Measurements from ENCODE around the gene PDXDC1. TPM values are rescaled to one million over a fixed set of nuclear protein-coding genes. Genes with fewer than 3 reads are reported as not detected.
A peak's percentile ranks its signal among the peaks of the same experiment; 100 is the strongest.
"Not testable (repeated sequence)": the region's sequence is repeated elsewhere in the genome, so short reads cannot be mapped to it uniquely, and the experiment has no call there.

The PDXDC1 gene
- total and polyA plus RNA-seq, 9 donors: 34.8 to 58.8 (median 42.6) TPM

GRCh38 chr16:15008647-15009046 is 33.8 kb downstream of the PDXDC1 start:
- WGBS (ENCODE audit: insufficient coverage): no CpG with 5 or more reads among the region's 3 CpGs
- not testable (repeated sequence) for H3K4me1 ChIP-seq (ENCODE audit: control insufficient read depth, insufficient read depth, low read length); H3K27me3 ChIP-seq (ENCODE audit: control insufficient read depth, insufficient read depth, low read length); H3K27ac ChIP-seq (ENCODE audit: low read length); H3K9me3 ChIP-seq (replicated peaks; ENCODE audit: control insufficient read depth, low read depth, low read length); H3K36me3 ChIP-seq (ENCODE audit: control insufficient read depth, insufficient read depth, low read length); H3K4me3 ChIP-seq (ENCODE audit: low read length); DNase-seq

- not testable (repeated sequence) for DNase-seq; H3K4me3 ChIP-seq (ENCODE audit: low read length); H3K27ac ChIP-seq (ENCODE audit: low read length); H3K27me3 ChIP-seq (ENCODE audit: control insufficient read depth, insufficient read depth, low read length); H3K9me3 ChIP-seq (replicated peaks; ENCODE audit: control insufficient read depth, low read depth, low read length)
- H3K4me1 ChIP-seq (ENCODE audit: control insufficient read depth, insufficient read depth, low read length): peaks cover 14% of the 10 kb centered on the region
- WGBS (ENCODE audit: insufficient coverage): 100% methylated on average over 2 of the region's 10 CpGs
- H3K36me3 ChIP-seq (ENCODE audit: control insufficient read depth, insufficient read depth, low read length): peaks cover 17% of the 10 kb centered on the region
Observed at GRCh38 chr16:15012941-15013340, 38.1 kb downstream of the PDXDC1 start.

- not testable (repeated sequence) for DNase-seq; H3K9me3 ChIP-seq (replicated peaks; ENCODE audit: control insufficient read depth, low read depth, low read length); H3K27me3 ChIP-seq (ENCODE audit: control insufficient read depth, insufficient read depth, low read length); H3K4me3 ChIP-seq (ENCODE audit: low read length); H3K27ac ChIP-seq (ENCODE audit: low read length)
- WGBS (ENCODE audit: insufficient coverage): no CpG with 5 or more reads among the region's 3 CpGs
- H3K4me1 ChIP-seq (ENCODE audit: control insufficient read depth, insufficient read depth, low read length): peaks cover 14% of the 10 kb centered on the region
- H3K36me3 ChIP-seq (ENCODE audit: control insufficient read depth, insufficient read depth, low read length): peaks cover 28% of the 10 kb centered on the region
Observed at GRCh38 chr16:15015671-15016070, 40.8 kb downstream of the PDXDC1 start.

GRCh38 chr16:15016354-15016753 is 41.5 kb downstream of the PDXDC1 start:
- DNase-seq; H3K27me3 ChIP-seq (ENCODE audit: control insufficient read depth, insufficient read depth, low read length); H3K4me3 ChIP-seq (ENCODE audit: low read length); H3K9me3 ChIP-seq (replicated peaks; ENCODE audit: control insufficient read depth, low read depth, low read length): not testable (repeated sequence)
- peaks cover 14% of the 10 kb centered on the region for H3K4me1 ChIP-seq (ENCODE audit: control insufficient read depth, insufficient read depth, low read length)
- H3K27ac ChIP-seq (ENCODE audit: low read length): peak overlapping the region; percentile 62
- peaks cover 32% of the 10 kb centered on the region for H3K36me3 ChIP-seq (ENCODE audit: control insufficient read depth, insufficient read depth, low read length)
- WGBS (ENCODE audit: insufficient coverage): no CpG with 5 or more reads among the region's 4 CpGs

GRCh38 chr16:15016951-15017580 is 42.2 kb downstream of the PDXDC1 start:
- peak; percentile 72 for DNase-seq
- no CpG with 5 or more reads among the region's 4 CpGs for WGBS (ENCODE audit: insufficient coverage)
- Histone ChIP-seq H3K27ac (ENCODE audit: low read length) (peak overlapping the region; percentile 35), H3K4me1 (ENCODE audit: control insufficient read depth, insufficient read depth, low read length) (peaks cover 14% of the 10 kb centered on the region), H3K36me3 (ENCODE audit: control insufficient read depth, insufficient read depth, low read length) (peaks cover 36% of the 10 kb centered on the region)
- not testable (repeated sequence) for H3K27me3 ChIP-seq (ENCODE audit: control insufficient read depth, insufficient read depth, low read length); H3K9me3 ChIP-seq (replicated peaks; ENCODE audit: control insufficient read depth, low read depth, low read length); H3K4me3 ChIP-seq (ENCODE audit: low read length)

GRCh38 chr16:15021429-15021828 is 46.6 kb downstream of the PDXDC1 start:
- DNase-seq; H3K4me1 ChIP-seq (ENCODE audit: control insufficient read depth, insufficient read depth, low read length); H3K4me3 ChIP-seq (ENCODE audit: low read length); H3K27me3 ChIP-seq (ENCODE audit: control insufficient read depth, insufficient read depth, low read length); H3K9me3 ChIP-seq (replicated peaks; ENCODE audit: control insufficient read depth, low read depth, low read length); H3K27ac ChIP-seq (ENCODE audit: low read length): not testable (repeated sequence)
- 63% methylated on average over 7 of the region's 7 CpGs for WGBS (ENCODE audit: insufficient coverage)
- H3K36me3 ChIP-seq (ENCODE audit: control insufficient read depth, insufficient read depth, low read length): peaks cover 50% of the 10 kb centered on the region

GRCh38 chr16:15022194-15022593 is 47.4 kb downstream of the PDXDC1 start:
- H3K4me3 ChIP-seq (ENCODE audit: low read length); H3K4me1 ChIP-seq (ENCODE audit: control insufficient read depth, insufficient read depth, low read length); H3K27me3 ChIP-seq (ENCODE audit: control insufficient read depth, insufficient read depth, low read length); H3K27ac ChIP-seq (ENCODE audit: low read length); H3K9me3 ChIP-seq (replicated peaks; ENCODE audit: control insufficient read depth, low read depth, low read length): not testable (repeated sequence)
- WGBS (ENCODE audit: insufficient coverage): 42% methylated on average over 3 of the region's 4 CpGs
- peaks cover 52% of the 10 kb centered on the region for H3K36me3 ChIP-seq (ENCODE audit: control insufficient read depth, insufficient read depth, low read length)
- peak; percentile 47 for DNase-seq

- not testable (repeated sequence) for H3K27me3 ChIP-seq (ENCODE audit: control insufficient read depth, insufficient read depth, low read length); DNase-seq; H3K4me1 ChIP-seq (ENCODE audit: control insufficient read depth, insufficient read depth, low read length); H3K27ac ChIP-seq (ENCODE audit: low read length); H3K9me3 ChIP-seq (replicated peaks; ENCODE audit: control insufficient read depth, low read depth, low read length); H3K4me3 ChIP-seq (ENCODE audit: low read length)
- H3K36me3 ChIP-seq (ENCODE audit: control insufficient read depth, insufficient read depth, low read length): peaks cover 54% of the 10 kb centered on the region
- WGBS (ENCODE audit: insufficient coverage): 93% methylated on average over 9 of the region's 13 CpGs
Observed at GRCh38 chr16:15023381-15024077, 48.7 kb downstream of the PDXDC1 start.

GRCh38 chr16:15024858-15025199 is 50.0 kb downstream of the PDXDC1 start:
- H3K36me3 ChIP-seq (ENCODE audit: control insufficient read depth, insufficient read depth, low read length): peaks cover 51% of the 10 kb centered on the region
- not testable (repeated sequence) for DNase-seq; H3K27me3 ChIP-seq (ENCODE audit: control insufficient read depth, insufficient read depth, low read length); H3K9me3 ChIP-seq (replicated peaks; ENCODE audit: control insufficient read depth, low read depth, low read length); H3K27ac ChIP-seq (ENCODE audit: low read length); H3K4me1 ChIP-seq (ENCODE audit: control insufficient read depth, insufficient read depth, low read length); H3K4me3 ChIP-seq (ENCODE audit: low read length)
- no CpG with 5 or more reads among the region's 1 CpG for WGBS (ENCODE audit: insufficient coverage)

- WGBS (ENCODE audit: insufficient coverage): 96% methylated on average over 4 of the region's 14 CpGs
- not testable (repeated sequence) for H3K27me3 ChIP-seq (ENCODE audit: control insufficient read depth, insufficient read depth, low read length); H3K4me3 ChIP-seq (ENCODE audit: low read length); H3K4me1 ChIP-seq (ENCODE audit: control insufficient read depth, insufficient read depth, low read length); H3K9me3 ChIP-seq (replicated peaks; ENCODE audit: control insufficient read depth, low read depth, low read length); H3K27ac ChIP-seq (ENCODE audit: low read length); DNase-seq
- H3K36me3 ChIP-seq (ENCODE audit: control insufficient read depth, insufficient read depth, low read length): peaks cover 51% of the 10 kb centered on the region
Observed at GRCh38 chr16:15025234-15025951, 50.6 kb downstream of the PDXDC1 start.

All from muscle of leg (tissue), 11 donors.